SH-SY5Y (cell line): ENCODE data around the gene ZNRF4.

ENCODE experiments used
- GATA2 ChIP-seq: IDR thresholded peaks from 2 replicates; pipeline ENCODE4 v1.6.1; 2011; ENCODE audit warnings: mild to moderate bottlenecking, low read depth, low read length
- GATA3 ChIP-seq: IDR thresholded peaks from 2 replicates; pipeline ENCODE4 v1.6.1; 2011; ENCODE audit warnings: low read depth, mild to moderate bottlenecking, low read length, moderate library complexity

- TF ChIP-seq GATA3 (no peak), GATA2 (no peak)
These were observed 32.0 kb downstream of the ZNRF4 start for GRCh38 chr19:5487222-5487621.
